GM12865 (cell line): ENCODE results near the gene GET4.
A peak's percentile ranks its signal among the peaks of the same experiment; 100 is the strongest.
"Not testable (repeated sequence)": the region's sequence is repeated elsewhere in the genome, so short reads cannot be mapped to it uniquely, and the experiment has no call there.

ENCODE experiments used
- DNase-seq: peaks from one replicate; pipeline ENCODE4 v3.0.0; 2010; ENCODE audit warnings: low read depth
- H3K4me3 ChIP-seq: 2 replicates; pipeline ENCODE4 v1.5.1; 2011; ENCODE audit warnings: mild to moderate bottlenecking, low read depth, low read length, control low read depth
- TF ChIP-seq, protein P1 (sequence below): IDR thresholded peaks from 2 replicates; pipeline ENCODE4 v1.5.1; 2011; ENCODE audit warnings: low read length, control low read depth, low read depth, inconsistent platforms; ENCODE audit not compliant: insufficient read depth; ENCODE audit errors: missing control alignments

Gene GET4

DNA sequence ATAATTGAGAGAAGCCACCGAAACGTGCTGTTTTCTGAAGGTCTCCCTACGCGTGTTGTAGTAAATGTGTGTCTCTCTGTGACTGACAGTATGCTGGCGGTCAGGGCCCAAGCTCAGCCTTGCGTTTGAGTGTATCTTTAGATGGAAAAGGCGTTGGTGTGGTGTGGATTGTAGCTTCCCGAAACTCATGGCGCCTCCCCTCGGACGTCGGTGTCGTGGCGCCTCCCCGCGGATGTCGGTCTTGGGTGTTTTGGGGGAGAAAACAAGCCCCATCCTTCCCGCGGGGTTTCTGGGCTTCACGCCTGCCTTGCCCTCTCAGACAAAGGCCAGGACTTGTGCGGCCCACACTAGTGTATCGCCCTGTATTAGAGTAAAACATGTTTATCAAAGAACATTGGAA lies 31.3 kb upstream of the GET4 start:
- no peak overlapping the region for H3K4me3 ChIP-seq
- DNase-seq = no peak
- TF ChIP-seq, protein P1, sequence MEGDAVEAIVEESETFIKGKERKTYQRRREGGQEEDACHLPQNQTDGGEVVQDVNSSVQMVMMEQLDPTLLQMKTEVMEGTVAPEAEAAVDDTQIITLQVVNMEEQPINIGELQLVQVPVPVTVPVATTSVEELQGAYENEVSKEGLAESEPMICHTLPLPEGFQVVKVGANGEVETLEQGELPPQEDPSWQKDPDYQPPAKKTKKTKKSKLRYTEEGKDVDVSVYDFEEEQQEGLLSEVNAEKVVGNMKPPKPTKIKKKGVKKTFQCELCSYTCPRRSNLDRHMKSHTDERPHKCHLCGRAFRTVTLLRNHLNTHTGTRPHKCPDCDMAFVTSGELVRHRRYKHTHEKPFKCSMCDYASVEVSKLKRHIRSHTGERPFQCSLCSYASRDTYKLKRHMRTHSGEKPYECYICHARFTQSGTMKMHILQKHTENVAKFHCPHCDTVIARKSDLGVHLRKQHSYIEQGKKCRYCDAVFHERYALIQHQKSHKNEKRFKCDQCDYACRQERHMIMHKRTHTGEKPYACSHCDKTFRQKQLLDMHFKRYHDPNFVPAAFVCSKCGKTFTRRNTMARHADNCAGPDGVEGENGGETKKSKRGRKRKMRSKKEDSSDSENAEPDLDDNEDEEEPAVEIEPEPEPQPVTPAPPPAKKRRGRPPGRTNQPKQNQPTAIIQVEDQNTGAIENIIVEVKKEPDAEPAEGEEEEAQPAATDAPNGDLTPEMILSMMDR = no peak

GRCh38 chr7:845731-846130 lies 30.6 kb upstream of the GET4 start:
- no peak for DNase-seq
- TF ChIP-seq, protein P1 = no peak
- no peak overlapping the region for H3K4me3 ChIP-seq

- DNase-seq = peak; percentile 60
- not testable (repeated sequence) for H3K4me3 ChIP-seq
Measured at GRCh38 chr7:846958-847650, 29.2 kb upstream of the GET4 start.

GRCh38 chr7:847728-848127 lies 28.6 kb upstream of the GET4 start:
- H3K4me3 ChIP-seq = not testable (repeated sequence)
- peak; percentile 24 for DNase-seq

DNA sequence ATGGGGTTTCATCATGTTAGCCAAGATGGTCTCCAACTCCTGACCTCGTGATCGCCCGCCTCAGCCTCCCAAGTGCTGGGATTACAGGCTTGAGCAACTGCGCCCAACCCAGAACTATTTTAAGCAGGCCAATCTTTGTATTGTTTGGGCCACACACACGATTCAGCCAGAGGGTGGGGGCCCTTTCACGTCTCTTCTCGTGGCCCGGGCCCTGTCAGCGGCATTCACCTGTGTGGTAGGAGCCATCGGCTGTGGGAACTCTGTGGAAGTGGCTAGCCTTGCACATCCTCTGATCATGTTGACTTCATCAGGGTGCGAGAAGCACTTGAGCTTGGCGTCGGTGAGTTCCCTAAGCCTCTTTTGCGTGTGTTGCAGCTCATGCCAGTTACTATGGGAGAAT lies 27.2 kb upstream of the GET4 start:
- DNase-seq = no peak
- TF ChIP-seq, protein P1 = no peak
- no peak overlapping the region for H3K4me3 ChIP-seq

DNA sequence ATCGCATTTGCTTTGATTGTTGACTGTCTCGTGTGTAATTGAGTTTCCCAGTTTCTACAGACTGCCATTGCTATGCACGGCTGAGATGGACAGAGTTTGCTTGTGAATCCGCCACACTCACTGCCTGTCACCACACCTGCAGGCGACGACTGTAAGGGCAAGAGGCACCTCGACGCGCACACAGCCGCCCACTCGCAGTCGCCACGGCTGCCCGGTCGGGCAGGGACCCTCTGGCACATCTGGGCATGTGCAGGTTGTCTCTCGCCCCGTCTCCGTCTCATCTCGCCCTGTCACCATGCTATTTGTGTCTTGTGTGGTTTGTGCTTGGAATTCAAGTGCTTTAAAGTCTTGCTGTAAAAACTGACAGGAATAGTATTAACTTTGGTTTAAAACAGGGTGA lies 26.6 kb upstream of the GET4 start:
- no peak overlapping the region for H3K4me3 ChIP-seq
- TF ChIP-seq, protein P1 = no peak
- no peak for DNase-seq

DNA sequence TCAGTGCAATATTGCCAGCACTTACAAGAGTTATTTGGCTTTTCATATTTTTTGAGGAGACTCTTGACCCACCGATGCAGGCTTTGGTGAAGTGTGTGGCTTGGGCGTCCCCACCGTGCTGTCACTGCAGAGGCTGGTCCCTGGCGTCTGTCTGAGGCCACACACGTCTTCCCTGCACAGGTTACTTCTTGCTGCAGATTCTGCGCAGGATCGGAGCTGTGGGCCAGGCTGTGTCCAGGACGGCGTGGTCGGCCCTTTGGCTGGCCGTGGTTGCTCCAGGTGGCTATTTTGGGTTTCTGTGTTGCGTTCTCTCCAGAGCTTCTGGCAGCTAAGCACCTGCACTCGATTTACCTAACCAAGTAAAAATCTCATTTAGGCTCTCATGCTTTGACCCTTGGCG lies 25.1 kb upstream of the GET4 start:
- DNase-seq = no peak
- no peak overlapping the region for H3K4me3 ChIP-seq
- TF ChIP-seq, protein P1 = no peak

GRCh38 chr7:853366-854117 lies 22.8 kb upstream of the GET4 start:
- no peak overlapping the region for H3K4me3 ChIP-seq
- no peak for DNase-seq
- TF ChIP-seq, protein P1 = no peak
